NCI-H146 treated with DMSO at 0.1 percent for 48 hours (cell line): ENCODE data around the gene RHOH.

Experiments used
- DNase-seq: peaks from one replicate; lab custom pipeline; 2025; ENCODE audit not compliant: unreplicated experiment; lab: John Stamatoyannopoulos, UW

The RHOH gene

DNA sequence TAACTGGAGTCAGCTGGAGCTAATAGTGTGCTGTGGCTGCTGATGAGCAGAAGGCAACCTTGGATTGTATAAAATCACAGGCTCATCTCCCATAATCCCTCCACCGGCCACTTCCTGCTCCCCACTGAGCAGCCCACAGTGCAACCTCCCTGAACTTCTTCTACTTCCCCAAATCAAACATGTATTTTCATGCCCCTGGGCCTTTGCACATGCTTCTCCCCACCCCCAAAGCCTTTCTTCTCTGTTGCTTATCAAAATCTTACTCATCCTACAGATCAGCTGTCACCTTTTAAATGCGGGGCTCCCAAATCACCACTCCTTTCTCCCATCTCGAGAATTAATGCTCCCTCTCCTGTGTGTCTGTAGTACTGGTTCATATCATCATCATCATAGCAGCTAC is 35.8 kb downstream of the RHOH start:
- no peak for DNase-seq

DNA sequence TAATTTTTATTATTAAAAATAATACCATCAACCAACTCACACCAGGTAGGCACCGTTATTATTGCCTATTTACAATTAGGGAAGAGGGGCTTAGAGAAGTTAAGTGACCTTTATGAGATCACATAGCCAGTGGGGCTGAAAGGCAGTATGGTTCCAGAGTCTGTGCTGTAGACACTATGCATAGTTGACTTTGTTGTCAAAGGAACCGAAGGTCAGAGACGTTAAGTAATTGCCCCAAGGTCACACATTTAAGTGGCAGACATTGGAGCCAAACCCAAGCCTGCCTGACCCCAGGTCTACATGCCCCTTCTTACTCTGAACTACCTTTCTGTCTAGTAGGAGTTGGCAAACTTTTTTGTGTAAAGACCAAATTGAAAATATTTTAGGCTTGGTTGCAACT is 36.4 kb downstream of the RHOH start:
- DNase-seq, result no peak

DNA sequence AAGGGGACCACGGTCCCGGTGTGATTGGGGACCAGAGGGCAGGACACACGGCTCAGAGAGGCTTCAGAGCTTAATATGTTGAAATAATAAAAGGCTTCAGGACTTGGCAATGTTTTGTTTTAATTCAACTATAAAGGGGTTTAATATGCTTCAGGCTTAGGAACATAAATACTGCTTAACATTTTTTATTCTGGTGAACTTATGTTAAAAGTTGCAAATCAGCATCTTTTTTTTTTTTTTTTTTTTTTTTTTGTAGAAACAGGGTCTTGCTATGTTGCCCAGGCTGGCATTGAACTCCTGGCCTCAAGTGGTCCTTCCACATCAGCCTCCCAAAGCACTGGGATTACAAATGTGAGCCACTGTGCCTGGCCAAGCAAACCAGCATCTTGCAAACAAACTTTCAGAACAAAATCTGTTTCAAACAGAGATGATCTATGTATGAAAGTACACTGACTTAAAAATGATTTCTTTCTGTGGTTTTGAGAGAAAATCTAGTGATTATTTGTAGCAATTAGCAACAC is 37.7 kb downstream of the RHOH start:
- DNase-seq, result no peak

DNA sequence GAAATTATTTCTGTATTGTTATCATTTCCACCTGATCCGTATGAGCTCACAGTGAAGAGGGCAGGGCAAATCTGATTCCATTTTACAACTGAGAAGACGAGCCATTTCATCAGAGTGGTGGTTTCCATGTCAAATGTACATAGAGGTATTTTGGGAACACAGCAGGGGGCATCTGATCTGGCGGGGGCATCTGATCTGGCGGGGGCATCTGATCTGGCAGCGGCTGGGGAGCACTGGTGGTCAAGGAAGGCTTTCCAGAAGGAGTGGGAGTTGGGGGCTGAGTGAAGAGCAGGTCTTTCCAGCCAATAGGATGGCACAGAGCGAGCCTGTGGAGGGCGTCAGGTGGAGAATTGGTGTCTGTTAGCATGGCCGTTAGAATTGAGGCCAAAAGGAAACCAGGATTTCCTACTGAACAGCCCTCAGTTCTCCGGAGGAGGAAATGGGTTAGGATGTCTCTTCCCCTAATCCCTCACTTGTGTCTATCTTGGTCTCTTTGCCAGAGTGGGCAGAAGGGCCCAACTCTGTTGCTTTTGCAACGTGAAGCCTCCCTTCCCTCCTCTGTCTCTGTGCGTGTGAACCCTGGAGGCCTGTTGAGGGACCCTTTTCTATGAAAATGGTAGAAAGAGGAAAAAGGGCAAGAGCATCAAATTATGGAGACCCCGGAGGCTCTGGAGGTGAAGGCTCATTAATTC is 41.3 kb downstream of the RHOH start:
- no peak for DNase-seq

DNA sequence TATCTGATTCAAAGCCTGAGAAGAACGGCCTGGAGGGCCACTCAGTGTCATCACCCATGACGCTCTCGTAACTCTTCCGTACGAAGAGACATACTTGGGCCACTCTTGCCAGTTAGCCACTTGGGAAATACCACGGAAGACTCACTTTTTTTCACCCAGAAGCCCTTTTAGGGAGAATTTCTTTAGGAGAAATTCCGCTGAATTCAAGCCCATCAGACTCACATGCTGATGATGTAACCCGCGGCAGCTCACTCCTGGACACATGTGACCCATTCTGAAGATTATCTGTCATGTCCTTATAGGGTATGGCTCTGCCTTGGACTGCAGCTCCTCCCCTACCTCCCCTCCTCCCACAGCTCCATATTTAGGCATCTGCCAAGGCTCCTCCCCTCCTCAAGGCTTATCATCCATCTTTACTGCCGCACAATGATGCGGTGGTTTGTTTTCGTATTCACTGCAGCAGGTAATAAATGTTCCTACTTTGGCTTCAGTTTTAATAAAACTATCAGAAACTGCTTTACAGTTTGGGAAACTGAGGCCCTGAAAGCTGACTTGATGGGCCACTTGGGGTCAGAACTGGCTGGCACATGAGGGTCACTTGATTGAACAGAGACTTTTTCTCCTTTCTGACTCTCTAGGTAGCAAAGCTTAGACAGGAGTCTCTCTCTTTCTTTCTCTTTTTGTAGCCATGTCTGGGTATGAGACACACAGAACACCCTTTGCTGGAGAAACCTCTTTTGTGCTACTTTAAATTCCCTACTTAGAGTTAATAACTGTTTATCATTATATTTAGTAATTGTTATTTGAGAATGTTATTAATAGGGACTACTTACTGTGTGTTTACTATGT is 42.1 kb downstream of the RHOH start:
- DNase-seq, result no peak

DNA sequence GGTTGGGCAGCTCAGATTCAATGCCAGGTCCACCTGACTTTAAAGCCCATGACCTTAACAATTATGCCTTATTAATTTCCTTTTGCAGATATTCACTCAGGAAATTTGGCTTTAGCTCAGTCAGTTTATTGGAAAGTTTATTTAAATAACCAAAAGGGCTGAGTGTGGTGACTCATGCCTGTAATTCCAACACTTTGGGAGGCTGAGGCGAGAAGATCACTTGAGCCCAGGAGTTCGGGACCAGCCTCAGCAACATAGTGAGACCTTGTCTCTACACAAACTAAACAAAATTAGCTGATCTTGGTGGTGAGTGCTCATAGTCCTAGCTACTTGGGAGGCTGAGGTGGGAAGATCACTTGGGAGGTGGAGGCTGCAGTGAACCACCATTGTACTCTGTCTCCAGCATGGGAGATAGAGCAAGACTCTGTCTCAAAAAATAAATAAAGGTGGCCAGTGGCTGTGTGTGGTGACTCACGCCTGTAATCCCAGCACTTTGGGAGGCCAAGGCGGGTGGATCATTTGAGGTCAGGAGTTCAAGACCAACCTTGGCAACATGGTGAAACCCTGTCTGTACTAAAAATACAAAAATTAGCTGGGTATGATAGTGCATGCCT is 43.3 kb downstream of the RHOH start:
- DNase-seq, result no peak

DNA sequence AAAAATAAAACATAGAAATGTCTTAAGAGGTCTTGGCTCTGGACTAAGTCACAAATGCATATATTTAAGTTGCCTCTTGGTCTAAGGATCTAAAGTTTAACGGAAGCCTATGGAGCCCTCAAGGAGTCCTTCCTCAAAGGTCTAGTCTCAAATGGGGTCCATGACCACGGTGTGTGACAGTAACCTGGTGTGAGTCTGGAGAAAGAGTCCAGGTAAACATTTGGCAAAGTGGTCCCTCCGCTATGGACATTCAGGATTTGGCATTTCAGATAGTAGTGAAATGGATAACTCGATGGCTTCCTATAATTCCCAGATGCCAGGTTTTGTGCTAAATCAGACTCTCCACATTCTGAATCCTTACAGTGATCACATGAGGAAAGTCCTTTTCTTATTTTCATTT is 44.2 kb downstream of the RHOH start:
- no peak for DNase-seq

DNA sequence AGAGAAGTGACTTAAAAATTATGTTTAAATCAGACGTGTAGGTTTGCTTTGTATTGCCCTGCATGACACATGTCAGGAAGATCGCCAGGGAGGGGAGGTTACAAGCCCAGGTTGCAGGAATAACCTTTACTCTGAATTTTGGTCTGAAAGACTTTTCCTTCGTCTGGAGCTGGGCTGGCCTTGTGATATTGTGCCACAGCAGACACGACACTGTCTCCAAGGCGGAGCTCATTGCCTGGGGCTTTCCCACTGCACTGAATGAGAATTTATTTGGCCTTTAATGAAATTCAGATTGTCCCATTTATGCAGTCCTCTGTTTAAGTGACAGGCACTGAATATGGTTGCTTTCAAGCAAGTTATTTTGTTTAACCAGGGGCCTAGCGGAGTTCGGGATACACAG is 45.1 kb downstream of the RHOH start:
- no peak for DNase-seq

DNA sequence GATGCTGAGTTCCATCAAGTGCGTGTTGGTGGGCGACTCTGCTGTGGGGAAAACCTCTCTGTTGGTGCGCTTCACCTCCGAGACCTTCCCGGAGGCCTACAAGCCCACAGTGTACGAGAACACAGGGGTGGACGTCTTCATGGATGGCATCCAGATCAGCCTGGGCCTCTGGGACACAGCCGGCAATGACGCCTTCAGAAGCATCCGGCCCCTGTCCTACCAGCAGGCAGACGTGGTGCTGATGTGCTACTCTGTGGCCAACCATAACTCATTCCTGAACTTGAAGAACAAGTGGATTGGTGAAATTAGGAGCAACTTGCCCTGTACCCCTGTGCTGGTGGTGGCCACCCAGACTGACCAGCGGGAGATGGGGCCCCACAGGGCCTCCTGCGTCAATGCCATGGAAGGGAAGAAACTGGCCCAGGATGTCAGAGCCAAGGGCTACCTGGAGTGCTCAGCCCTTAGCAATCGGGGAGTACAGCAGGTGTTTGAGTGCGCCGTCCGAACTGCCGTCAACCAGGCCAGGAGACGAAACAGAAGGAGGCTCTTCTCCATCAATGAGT is 46.6 kb downstream of the RHOH start:
- DNase-seq, result no peak

DNA sequence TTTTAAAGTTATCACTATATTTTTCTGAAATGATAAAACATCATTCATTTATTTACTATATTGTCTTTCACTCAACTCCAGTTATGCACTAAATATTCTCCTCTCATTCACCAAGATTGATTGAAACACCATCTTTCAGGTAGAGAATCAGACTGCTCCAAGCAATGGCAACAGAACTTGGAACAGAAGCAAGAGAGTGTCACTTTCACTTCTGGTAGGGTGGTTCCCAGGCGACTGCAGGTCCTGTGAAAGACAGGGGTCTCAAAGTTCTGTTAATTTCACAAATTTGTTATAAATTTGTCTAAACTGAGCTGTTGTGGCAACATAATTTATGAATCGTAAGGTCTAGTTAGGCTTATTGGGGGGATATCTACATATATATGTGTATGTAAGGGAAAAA is 47.8 kb downstream of the RHOH start:
- DNase-seq, result no peak

DNA sequence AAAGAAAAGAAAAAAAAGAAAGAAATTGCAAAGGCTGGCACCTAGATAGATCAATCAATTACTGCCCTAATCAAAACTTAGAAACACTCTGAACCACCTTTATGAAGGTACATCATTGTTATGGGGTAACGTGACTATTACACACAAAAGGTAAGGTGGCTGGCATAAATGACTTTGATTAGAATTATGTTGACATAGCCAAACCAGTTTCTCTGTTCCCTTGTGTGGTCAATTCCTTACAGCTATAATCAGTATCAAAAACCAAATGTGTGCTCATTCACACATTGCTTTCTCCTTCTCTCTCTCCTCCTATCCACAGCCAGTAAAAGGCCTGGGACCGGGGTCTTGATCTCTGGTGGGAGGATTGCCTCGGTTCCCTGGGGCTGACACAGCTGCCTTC is 48.7 kb downstream of the RHOH start:
- DNase-seq, result no peak

DNA sequence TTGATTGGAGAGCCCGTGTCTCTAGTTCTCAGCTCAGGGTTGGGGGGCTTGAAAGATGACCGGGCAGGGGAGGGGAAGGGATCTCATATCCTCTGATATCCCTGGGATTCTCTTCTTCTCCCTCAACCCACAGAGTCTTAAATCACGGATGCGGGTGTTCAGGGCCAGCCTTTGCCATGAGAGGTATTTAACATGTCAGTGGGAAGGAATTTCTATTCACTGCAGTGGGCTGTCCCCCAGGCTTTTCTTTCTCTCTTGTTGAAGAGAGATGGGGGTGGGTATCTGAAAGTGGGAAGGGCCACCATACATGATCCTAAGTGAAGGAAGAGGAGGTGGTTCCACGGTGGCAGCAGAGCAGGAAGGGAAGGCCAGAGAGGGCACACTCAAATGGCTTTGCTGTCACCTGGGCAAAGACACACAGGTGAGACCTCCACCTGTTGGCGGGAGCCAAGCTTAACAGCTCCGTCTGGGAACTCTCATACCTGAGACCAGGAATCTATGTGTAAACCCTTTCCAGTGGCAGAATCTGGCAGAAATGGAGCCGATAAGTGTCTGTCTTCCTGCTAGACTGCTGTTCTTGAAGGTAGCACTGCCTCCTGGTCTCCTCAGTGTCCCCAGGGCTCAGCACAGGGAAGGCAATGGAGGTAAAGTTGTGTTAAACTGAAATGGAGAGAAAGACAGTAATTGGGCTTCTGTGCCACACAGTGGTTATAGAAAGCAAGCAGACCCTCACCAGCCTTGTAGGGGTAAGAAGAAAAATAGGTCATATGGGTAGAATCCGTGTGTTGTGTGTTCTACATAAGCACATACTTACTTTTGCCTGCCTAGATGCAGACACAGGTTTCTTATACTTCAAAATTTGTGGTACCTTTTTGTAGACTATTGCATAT is 49.4 kb downstream of the RHOH start:
- no peak for DNase-seq

DNA sequence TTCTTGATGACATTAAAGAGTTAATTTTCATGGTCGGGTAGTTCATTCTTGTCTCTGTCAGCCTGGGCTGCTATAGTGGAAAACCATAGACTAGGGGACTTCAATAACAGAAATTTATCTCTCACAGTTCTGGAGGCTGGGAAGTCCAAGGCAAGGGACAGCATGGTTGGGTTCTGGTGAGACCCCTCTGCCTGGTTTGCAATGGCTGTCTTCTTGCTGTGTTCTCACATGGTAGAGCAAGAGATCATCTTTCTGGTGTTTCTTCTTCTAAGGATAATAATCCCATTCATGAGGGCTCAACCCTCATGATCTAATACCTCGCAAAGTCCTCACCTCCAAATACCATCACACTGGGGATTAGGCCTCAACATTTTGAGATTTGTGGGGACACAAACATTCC is 50.1 kb downstream of the RHOH start:
- no peak for DNase-seq

DNA sequence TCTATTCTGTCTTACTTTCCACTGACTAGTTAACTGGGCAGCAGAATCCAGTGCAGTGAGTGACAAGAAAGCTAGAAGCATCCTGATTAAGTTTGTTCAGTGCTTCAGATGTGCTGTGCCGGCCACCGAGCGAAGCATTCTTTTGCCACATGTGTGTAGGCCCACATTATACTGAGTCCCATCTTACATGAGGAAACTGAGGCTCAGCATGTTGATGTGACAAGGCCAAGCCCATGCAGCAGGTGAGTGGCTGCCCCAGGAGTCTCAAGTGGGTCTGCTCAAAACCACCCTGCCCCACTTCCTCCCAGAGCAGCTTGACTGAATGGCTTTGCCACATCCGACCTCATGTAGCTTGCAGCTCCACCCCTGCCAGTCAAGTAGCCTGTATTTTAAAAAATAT is 50.5 kb downstream of the RHOH start:
- DNase-seq, result no peak

DNA sequence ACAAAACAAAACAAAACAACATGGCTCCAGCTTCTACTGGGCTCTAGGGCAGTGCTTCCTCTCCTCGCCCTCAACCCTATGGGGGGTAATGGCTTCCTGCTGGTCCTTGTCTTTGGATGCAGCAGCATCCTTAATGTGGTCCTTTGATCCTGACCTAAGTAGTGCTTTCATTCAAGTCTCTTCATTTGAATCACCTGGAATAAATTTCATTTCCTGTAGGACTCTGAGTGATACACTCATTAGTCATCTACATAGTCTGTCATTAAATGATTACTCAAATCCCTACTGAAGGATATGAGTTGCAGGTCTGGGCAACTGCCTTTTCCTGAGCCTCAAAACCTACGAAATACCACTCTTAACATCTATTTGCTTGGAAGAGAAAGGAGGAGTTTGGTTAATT is 54.5 kb downstream of the RHOH start:
- no peak for DNase-seq

DNA sequence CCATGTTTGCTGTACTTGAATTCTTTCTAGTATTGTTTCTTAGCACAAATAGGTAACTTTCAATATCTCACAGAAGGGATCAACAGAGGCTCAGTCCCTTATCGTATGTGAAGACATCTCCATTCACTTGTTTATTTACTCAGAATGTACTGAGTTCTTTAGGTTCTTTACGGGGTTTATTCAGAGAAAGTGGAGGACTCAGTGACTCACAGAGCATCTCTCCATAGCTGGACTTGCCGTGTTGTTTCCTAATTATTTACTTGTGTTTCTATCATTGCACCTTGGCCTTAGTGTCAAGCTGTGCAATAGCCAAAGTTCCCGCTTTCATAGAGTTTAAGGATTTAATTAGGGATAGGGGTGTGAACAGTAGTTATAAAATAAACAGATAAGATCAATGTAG is 57.1 kb downstream of the RHOH start:
- DNase-seq, result no peak

DNA sequence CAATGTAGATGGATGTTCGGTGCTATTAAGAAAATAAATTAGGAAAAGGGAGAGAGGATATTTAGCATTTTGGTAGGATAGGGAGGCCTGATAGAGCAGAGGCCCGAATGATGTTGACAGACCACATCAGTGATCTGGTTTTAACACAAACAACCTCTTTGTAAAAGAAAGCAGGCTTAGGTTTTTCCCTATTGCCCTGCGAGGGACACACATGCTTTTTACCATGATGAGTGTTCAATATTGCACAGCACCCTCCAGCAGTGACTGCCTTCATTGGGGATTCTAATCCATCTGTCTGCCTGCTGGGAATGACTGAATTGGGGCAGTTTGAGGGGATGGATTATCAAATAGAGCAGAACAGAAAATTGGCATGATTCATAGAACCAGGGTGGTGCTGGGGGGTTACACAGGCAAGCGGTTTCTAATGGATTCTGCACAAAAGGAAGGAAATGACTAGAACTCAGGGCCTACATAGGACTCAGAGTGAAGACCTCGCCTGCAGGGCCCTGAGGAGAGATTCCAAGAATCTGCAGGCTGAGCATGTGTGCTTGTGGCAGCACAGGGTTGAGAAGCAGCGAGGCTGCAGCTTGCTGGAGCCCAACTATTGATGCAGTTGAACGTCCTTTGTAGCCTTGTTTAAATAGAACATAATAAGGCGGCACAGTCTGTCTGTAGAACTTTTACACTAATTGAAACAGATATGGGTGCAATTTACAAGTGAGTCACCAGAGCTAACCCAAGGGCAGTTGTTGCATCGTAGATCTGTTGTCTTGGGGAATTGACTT is 58.0 kb downstream of the RHOH start:
- DNase-seq, result peak; percentile 61

DNA sequence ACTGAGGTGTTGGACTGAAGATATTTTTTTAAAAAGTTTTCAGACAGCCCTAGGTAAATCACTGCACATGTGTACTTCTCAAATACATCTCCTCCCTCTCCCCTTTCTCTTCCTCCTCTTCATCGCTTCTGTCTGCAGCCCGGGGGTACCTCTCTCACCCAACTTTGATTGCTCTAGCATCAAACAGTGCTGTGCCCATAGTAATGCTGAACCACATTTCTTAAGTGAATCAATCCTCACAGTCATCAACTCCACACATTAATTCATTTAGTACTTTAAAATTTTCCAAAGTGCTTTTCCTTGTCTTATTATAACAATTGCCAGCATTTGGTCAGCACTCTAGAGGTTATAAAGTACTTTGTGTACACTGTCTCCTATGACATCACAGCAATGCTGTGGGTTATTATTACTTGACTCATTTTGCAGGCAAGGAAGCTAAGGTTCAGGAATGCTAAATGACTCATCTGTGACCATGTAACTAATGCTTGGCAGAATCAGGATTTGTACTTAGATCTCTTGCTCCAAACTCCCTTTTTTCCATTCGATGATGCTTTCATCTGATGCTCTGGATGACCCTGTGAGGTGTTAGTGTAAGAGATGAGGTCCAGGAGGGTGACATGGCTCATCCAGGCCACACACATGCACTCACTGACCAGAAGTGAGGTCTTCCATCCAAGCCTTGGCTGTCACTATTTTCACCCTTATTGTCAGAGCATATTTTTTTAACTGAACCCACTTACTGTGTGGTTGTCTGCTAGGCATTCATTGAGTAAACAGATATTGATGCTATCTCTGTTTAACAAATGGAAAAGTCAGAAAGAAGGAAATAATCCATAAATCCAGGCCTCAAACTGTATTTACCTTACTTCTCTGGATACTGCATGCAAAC is 58.8 kb downstream of the RHOH start:
- no peak for DNase-seq

DNA sequence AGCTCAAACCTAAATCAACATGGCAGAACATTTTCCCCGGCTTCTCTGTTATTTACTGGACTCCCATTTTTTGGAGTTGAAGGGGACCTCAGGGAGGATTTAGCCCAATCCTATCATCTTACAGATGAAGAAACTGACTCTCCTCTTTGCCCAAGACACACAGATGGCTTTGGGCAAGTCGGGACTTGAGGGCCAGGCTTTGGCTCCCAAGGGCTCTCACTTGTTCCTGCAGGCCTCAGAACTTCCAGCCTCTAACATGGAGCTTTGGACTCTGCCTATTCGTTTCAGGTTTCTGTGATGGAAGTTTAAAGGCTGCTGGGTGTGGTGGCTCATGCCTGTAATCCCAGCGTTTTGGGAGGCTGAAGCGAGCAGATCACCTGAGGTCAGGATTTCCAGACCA is 59.5 kb downstream of the RHOH start:
- DNase-seq, result no peak
